MM.1S (cell line): ENCODE measurements around the gene SPRR3.

Source experiments
- CTCF ChIP-seq: fragments of 300-600 bp; sonication (generic); IDR thresholded peaks from 2 replicates; pipeline ENCODE4 v1.5.1; 2016; ENCODE audit warnings: antibody characterized with exemption, low read length, mixed read lengths
- EZH2 ChIP-seq: fragments of 300-600 bp; sonication (generic); optimal IDR thresholded peaks from 2 replicates; pipeline ENCODE3; 2017; ENCODE audit warnings: low read depth, mild to moderate bottlenecking, antibody characterized with exemption, low read length, mixed read lengths
- EZH2phosphoT487 ChIP-seq: fragments of 300-600 bp; sonication (generic); IDR thresholded peaks from 2 replicates; pipeline ENCODE4 v1.6.1; 2018; ENCODE audit warnings: antibody characterized with exemption, low read length

DNA sequence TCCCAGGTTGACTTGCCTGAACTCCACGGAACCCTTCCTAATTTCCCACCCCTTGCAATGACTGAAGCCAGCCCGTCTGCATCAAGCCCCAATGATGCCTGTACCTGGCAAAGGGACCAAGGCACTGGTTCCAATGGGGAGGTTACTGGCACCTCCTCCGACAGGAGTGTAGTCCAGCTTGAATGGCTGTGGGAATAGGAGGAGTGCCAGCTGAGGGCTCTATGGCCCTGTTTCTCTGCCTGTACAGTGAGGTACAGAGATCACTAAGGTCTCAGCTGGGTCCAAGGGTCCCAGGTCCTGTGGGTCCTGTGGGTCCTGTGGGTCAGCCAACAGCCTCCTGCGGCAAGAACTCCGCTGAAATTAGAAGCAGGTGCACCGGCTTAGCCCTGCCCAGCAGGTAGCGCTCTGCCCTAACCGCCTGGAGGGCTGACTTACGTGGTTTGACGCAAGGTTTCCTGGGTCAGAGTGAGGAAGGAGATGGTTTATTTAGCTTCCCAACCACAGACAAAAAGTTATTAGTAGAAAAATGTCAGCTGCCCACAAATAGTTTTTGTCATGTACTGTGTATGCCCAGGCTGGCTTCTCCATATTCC is 41.0 kb upstream of the SPRR3 start:
- no peak for TF ChIP-seq EZH2
- peak; percentile 17; the same call in 1 of the 2 replicates for TF ChIP-seq CTCF
- TF ChIP-seq EZH2phosphoT487 = no peak
